Panc1 (cell line): Measurements from ENCODE around the gene PLIN4.

Experiments
- CTCF ChIP-seq: fragments of 450-650 bp; IDR thresholded peaks from 2 replicates; pipeline ENCODE4 v1.5.1; 2017; ENCODE audit warnings: mild to moderate bottlenecking
- POLR2AphosphoS5 ChIP-seq: IDR thresholded peaks from 2 replicates; pipeline ENCODE4 v1.6.1; 2012; ENCODE audit warnings: mild to moderate bottlenecking, low read depth, low read length, moderate library complexity
- SIN3A ChIP-seq: IDR thresholded peaks from 2 replicates; pipeline ENCODE4 v1.6.1; 2012; ENCODE audit warnings: low read depth, mild to moderate bottlenecking, low read length, moderate library complexity, borderline replicate concordance; ENCODE audit not compliant: insufficient read depth

GRCh38 chr19:4567584-4568071 is 49.3 kb upstream of the PLIN4 start:
- TF ChIP-seq SIN3A (no peak), CTCF (peak; percentile 94), POLR2AphosphoS5 (no peak)
